Stomach smooth muscle (tissue), 2 donors: ENCODE results near the gene CBFB.
A peak's percentile ranks its signal among the peaks of the same experiment; 100 is the strongest.
"Not testable (repeated sequence)": the region's sequence is repeated elsewhere in the genome, so short reads cannot be mapped to it uniquely, and the experiment has no call there.

Source experiments
- H3K27ac ChIP-seq: one replicate; pipeline ENCODE4 v1.7.0; 2013; ENCODE audit warnings: mild to moderate bottlenecking, low read length, inconsistent platforms
- H3K27me3 ChIP-seq, 2 donors: one replicate each; pipeline ENCODE4 v1.7.0; 2013; ENCODE audit warnings: low read length in 2 of 2; ENCODE audit not compliant: insufficient read depth in 2 of 2, control insufficient read depth in 1 of 2
- H3K36me3 ChIP-seq, 2 donors: one replicate each; pipeline ENCODE4 v1.7.0; 2013; ENCODE audit warnings: low read length in 2 of 2; ENCODE audit not compliant: control insufficient read depth in 2 of 2, insufficient read depth in 2 of 2
- H3K4me1 ChIP-seq: one replicate; pipeline ENCODE4 v1.7.0; 2013; ENCODE audit warnings: low read length; ENCODE audit not compliant: control insufficient read depth, insufficient read depth
- H3K4me3 ChIP-seq, 2 donors: one replicate each; pipeline ENCODE4 v1.7.0; 2013; ENCODE audit warnings: low read length in 2 of 2
- H3K9ac ChIP-seq, 2 donors: one replicate each; pipeline ENCODE4 v1.7.0; 2013; ENCODE audit warnings: low read length in 2 of 2, mild to moderate bottlenecking in 1 of 2
- H3K9me3 ChIP-seq, 2 donors: one replicate each; pipeline ENCODE4 v1.7.0; 2013; ENCODE audit warnings: low read length in 2 of 2; ENCODE audit not compliant: control insufficient read depth in 2 of 2
- donor health status: healthy.
- donor health status: Pancreatic carcinoma.

CBFB gene

DNA sequence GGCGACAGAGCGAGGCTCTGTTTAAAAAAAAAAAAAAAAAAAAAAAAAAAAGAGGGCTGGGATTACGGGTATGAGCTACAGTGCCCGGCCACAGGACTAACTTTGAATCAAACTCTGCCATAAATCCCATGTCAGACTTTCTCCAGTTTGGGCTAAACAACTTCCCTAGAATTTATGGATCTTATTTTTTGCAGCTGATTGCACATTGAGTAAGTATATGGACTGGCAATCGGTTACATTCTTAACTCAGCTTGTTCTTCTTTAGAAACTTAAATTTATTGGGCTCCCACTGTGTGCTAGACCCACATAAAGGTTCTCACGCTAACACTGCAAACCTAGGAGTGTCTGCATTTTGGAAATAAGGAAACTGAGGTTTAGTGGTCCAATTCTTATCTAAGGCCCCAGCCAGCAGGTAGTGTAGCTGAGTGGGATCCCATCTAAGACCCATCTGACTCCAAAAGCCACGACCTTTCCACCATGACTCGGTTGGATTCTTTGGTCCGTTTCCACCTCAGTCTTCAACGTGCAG lies 718 bp upstream of the CBFB start:
- Histone ChIP-seq H3K27me3 (no peaks in the 10 kb centered on the region), H3K36me3 (no peaks in the 10 kb centered on the region), H3K4me1 (peaks cover 17% of the 10 kb centered on the region), H3K9me3 (no peaks in the 10 kb centered on the region), H3K4me3 (peak overlapping the region; percentile 80 to 81), H3K9ac (peak overlapping the region; percentile 90 to 96), H3K27ac (peak overlapping the region; percentile 93)

DNA sequence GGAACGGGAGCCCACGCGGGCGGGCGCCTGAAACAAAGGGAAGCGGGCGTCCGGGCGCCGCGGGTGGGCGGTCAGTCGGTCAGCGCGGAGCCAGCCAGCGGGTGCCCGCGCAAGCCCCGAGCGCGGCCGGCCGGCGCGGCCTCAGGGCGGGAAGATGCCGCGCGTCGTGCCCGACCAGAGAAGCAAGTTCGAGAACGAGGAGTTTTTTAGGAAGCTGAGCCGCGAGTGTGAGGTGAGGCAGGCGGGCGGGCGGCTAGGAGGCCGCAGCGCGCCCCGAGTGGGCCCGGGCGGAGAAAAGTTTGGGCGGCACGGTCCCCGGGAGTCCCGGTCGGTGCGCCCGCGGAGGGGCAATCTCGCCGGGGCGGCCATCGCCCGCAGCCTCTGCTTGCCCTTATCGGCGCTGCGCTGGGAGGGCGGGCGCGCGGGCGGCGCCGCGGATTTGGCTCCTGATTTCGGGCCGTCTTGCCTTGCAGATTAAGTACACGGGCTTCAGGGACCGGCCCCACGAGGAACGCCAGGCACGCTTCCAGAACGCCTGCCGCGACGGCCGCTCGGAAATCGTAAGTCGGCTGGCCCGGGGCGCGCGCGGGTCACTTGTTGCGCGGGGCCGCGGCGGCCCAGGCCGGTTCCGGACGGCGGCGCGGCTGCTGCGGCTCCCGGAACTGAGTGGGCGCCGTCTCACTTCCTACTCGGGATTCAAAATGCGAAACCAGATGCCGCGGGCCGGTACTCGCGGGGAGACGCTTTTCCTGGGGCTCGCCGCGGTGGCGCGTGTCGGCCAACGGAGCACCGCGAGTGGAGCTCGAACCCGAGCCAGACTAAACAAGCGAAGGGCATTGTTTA lies 526 bp downstream of the CBFB start:
- Histone ChIP-seq H3K9ac (peak overlapping the region; percentile 78 to 84), H3K4me3 (peak overlapping the region; percentile 76 to 85), H3K27ac (peak overlapping the region; percentile 89), H3K4me1 (peaks cover 17% of the 10 kb centered on the region), H3K27me3 (no peaks in the 10 kb centered on the region), H3K36me3 (no peaks in the 10 kb centered on the region), H3K9me3 (no peaks in the 10 kb centered on the region)

DNA sequence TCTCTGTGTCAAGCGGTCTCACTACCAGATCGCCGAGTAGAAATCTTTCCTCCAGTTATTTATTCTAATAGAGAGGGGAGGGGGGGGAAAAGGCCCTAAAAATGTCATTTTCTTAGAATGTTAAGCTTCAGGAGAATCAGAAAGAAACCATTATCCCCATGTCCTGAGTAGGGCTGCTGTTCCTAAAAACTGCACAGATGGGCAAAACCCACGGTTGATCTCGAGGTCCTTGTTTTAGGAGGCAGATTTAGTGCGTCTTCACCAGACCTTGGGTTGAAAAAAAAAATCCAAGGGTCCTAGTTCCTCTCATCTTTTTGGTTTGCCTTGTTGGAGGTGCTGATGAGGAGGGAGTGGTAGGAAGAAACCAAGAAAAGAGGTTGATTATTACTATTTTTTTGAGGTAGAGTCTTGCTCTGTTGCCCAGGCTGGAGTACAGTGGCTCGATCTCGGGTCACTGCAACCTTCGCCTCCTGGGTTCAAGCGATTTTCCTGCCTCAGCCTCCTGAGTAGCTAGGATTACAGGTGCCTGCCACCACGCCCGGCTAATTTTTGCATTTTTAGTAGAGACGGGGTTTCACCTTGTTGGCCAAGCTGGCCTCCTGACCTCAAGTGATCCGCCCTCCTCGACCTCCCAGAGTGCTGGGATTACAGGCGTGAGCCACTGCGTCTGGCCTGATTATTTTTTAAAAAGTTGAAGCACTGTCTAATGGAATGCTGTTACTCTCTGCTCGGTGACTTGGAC lies 1.4 kb downstream of the CBFB start:
- H3K9ac ChIP-seq, result peak overlapping the region; percentile 78 to 84
- peaks cover 17% of the 10 kb centered on the region for H3K4me1 ChIP-seq
- peak overlapping the region; percentile 89 for H3K27ac ChIP-seq
- no peaks in the 10 kb centered on the region for H3K36me3 ChIP-seq
- H3K27me3 ChIP-seq, result no peaks in the 10 kb centered on the region
- peak overlapping the region; percentile 76 to 85 for H3K4me3 ChIP-seq
- no peaks in the 10 kb centered on the region for H3K9me3 ChIP-seq

GRCh38 chr16:67034487-67034886 lies 5.5 kb downstream of the CBFB start:
- Histone ChIP-seq H3K9ac (no peak overlapping the region), H3K36me3 (no peaks in the 10 kb centered on the region), H3K9me3 (no peaks in the 10 kb centered on the region), H3K4me3 (no peak overlapping the region), H3K27ac (no peak overlapping the region), H3K27me3 (no peaks in the 10 kb centered on the region), H3K4me1 (peaks cover 9% of the 10 kb centered on the region)

- Histone ChIP-seq H3K27me3 (no peaks in the 10 kb centered on the region), H3K36me3 (no peaks in the 10 kb centered on the region), H3K9ac (no peak overlapping the region), H3K9me3 (no peaks in the 10 kb centered on the region), H3K4me1 (peaks cover 5% of the 10 kb centered on the region), H3K27ac (no peak overlapping the region), H3K4me3 (no peak overlapping the region)
These were observed 6.4 kb downstream of the CBFB start for GRCh38 chr16:67035364-67035763.

- Histone ChIP-seq H3K9me3 (no peaks in the 10 kb centered on the region), H3K36me3 (no peaks in the 10 kb centered on the region), H3K4me1 (no peaks in the 10 kb centered on the region), H3K27ac (no peak overlapping the region), H3K27me3 (no peaks in the 10 kb centered on the region), H3K4me3 (no peak overlapping the region), H3K9ac (no peak overlapping the region)
These were observed 7.4 kb downstream of the CBFB start for GRCh38 chr16:67036323-67036741.

GRCh38 chr16:67039260-67040020 lies 10.5 kb downstream of the CBFB start:
- Histone ChIP-seq H3K4me3 (no peak overlapping the region), H3K27me3 (no peaks in the 10 kb centered on the region), H3K27ac (no peak overlapping the region), H3K4me1 (no peaks in the 10 kb centered on the region), H3K36me3 (no peaks in the 10 kb centered on the region), H3K9ac (no peak overlapping the region), H3K9me3 (no peaks in the 10 kb centered on the region)

DNA sequence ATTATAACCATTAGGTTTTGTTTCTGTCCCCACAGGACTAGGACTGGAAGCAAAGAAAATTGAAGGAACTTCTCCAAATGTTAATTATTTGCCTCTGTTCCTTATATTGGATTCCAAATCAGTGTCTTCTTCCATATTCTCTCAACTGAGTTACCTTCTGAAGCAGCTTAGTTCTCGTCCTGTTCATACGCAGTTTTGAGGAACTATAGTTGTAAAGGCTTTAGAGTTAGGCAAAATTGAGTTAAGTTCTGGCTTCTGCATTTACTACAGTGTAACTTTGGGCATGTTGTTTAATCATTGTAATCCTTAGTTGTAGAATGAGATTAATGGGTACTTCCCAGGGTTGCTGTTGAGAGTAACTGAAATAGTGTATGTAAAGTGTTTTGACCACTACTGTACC lies 11.2 kb downstream of the CBFB start:
- Histone ChIP-seq H3K4me1 (no peaks in the 10 kb centered on the region), H3K9ac (no peak overlapping the region), H3K9me3 (no peaks in the 10 kb centered on the region), H3K4me3 (no peak overlapping the region), H3K36me3 (no peaks in the 10 kb centered on the region), H3K27ac (no peak overlapping the region), H3K27me3 (no peaks in the 10 kb centered on the region)

- H3K36me3 ChIP-seq, result no peaks in the 10 kb centered on the region
- no peak overlapping the region for H3K9ac ChIP-seq
- H3K4me3 ChIP-seq, result no peak overlapping the region
- H3K27ac ChIP-seq, result no peak overlapping the region
- H3K4me1 ChIP-seq, result no peaks in the 10 kb centered on the region
- H3K9me3 ChIP-seq, result no peaks in the 10 kb centered on the region
- no peaks in the 10 kb centered on the region for H3K27me3 ChIP-seq
These were observed 12.0 kb downstream of the CBFB start for GRCh38 chr16:67040906-67041305.

- H3K4me3 ChIP-seq, H3K36me3 ChIP-seq, H3K4me1 ChIP-seq: not testable (repeated sequence)
These were observed 12.6 kb downstream of the CBFB start for GRCh38 chr16:67041520-67041919.

More at GRCh38 chr16:67041520-67041919, 12.6 kb downstream of the CBFB start:
- H3K27ac ChIP-seq, H3K9ac ChIP-seq, H3K9me3 ChIP-seq, H3K27me3 ChIP-seq: not testable (repeated sequence)
